OCI-M2 (cell line): ENCODE results near the gene ZNRF2.
"Not testable (repeated sequence)": the region's sequence is repeated elsewhere in the genome, so short reads cannot be mapped to it uniquely, and the experiment has no call there.

Experiments
- DNase-seq: peaks from one replicate; lab custom pipeline; 2025; ENCODE audit not compliant: unreplicated experiment; lab: John Stamatoyannopoulos, UW

Gene ZNRF2

DNA sequence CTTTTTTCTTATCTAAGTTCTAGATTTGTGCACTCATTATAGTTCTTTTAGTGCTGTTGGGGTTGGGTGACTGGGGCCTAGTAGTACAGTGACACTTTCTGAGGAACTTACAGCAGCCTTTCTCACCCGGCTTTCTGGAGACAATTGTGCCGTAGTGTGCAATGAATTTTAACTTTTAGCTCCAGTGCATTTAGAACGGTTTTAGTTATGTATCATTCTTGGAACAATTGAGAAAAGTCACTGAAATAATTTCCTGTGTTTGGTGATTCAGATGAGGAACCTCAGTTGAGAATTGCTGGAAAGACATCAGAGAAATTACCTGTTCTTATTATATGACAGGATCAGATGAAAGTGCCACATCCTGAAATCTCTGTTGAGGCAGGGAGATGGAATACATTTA, 3.2 kb downstream of the ZNRF2 start:
- not testable (repeated sequence) for DNase-seq

DNA sequence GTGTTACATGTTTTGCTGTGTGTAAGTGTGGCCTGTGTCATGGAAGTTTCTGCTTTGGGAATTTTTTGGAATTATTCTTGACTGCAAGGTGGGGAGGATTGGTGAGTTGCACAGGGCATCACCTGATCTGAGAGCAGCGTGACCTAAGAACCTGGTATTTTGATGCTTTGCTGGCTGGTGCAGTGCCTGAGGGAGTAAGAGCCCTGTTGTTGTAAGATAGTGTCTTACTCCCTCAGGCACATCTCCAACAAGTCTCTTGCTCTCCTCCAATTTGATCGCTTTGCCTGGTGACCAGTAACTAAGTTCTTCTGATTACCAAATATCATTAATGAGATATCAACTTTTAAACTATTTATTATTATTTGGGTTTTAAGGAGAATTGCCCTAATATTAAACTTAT, 5.2 kb downstream of the ZNRF2 start:
- not testable (repeated sequence) for DNase-seq

DNA sequence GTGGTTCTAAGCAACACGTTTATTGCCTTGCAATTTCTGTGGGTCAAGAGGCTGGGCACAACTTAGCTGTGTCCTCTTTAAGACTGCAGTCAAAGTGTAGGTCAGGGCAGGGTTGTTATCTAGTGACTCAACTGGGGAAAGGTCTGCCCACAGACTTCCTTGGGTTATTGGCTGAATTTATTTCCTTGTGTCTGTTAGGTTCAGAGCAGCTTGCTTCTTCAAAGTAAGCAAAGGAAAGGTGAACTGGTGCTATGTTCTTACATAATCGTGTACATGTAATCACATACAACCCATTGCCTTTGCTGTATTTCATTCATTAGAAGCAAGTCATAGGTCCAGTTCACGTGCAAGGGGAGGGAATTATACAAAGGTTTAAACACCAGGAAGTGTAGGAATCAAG, 5.9 kb downstream of the ZNRF2 start:
- DNase-seq: not testable (repeated sequence)

DNA sequence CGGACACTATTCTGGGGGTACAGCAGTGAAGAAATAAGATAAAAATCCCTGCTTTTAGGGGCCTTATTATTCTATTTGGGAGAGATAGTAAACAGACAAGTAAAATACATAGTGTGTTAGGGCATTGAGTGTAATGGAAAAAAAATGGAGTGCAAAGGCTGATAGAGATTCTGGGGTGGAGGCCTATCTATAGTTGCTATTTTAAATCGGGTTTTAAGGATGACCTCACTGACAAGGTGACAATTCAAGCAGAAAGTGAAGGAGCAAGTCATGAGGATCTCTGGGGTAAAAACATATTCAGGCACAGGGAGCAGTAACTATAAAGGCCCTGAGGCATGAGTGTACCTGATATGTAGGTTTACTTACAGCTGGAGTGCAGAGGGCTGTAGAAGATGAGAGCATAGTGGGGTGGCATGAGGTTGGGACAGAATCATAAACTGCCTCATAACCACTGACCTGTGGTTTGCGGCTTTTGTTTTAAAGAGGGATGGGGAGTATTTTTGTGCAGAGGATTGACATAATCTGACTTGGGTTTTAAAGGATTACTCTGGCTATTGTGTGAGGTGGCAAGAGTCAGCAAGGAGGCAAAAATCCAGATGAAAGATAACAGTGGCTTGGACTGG, 8.1 kb downstream of the ZNRF2 start:
- DNase-seq: not testable (repeated sequence)

DNA sequence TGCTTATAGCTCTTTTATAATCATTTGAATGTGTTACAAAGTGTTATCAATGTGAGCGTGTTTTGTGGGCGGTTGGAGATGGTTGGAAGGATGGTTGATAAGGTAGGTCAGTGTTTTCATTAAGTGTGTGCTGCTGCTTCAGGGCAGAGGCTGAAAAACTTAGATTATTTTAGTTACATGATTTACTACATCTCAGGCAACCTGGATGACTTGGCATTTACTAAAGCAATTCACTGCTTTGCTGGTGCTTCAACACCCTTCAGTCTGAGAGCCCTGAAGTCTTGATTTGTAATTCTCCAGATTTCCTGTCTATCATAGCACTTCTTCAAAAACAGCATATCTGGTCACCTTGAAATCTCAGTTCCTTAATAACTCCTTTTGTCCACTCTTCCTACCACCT, 11.9 kb downstream of the ZNRF2 start:
- DNase-seq: not testable (repeated sequence)

DNA sequence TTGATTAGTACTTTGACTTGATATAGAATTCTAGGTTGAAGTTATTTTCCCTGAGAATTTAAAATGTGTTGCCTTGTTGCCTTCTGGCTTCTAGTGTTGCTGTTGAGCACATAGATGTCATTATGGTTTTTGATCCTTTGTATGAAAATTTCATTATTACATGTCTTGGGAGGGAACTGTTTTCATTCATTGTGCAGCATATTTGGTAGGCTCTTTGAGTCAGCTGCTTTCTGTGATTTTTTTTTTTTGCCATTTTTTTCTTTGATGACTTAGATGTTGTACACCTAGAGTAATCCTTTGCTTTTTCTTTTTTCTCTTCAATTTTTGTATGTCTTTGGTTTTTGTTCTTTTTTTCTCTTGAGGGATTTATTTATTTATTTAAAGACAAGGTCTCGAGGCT, 13.1 kb downstream of the ZNRF2 start:
- DNase-seq: not testable (repeated sequence)

DNA sequence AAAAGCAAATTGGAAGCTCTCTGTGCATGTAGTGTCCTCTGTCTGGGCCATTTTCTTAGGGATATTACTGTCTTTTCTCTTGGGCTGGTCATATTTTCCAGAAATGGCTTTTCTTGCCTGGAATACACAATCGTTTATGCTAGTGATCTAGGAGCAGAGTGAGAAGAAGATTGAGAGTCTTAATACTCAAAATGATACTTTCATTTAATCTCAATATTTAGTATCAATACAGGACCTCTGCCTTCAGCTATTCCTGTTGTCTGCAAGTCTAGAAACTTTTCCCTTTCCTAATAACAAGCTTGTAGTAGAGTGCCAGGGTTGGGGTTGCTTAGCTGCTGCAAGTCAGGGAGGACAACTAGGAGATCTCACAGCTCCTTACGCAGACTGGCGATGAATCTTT, 14.0 kb downstream of the ZNRF2 start:
- DNase-seq: not testable (repeated sequence)

DNA sequence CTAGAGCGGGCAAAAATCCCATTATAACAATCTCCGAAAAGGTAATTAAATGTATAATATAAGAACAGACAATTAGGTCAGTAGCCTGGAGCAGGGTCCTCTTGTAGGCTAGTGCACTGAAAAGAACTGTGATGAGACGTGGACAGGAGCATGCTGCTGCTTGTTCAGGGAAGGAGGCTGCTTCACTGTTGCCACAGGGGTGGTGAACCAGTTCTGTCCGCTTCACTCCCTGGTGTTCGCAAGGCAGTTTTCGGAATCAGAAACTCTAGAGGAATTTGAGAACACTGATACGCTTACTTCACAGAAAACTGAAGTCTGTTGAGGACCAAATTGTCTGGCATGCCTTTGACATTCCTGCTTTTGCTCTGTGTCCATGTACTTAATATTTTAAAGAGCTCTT, 17.4 kb downstream of the ZNRF2 start:
- no peak for DNase-seq

DNA sequence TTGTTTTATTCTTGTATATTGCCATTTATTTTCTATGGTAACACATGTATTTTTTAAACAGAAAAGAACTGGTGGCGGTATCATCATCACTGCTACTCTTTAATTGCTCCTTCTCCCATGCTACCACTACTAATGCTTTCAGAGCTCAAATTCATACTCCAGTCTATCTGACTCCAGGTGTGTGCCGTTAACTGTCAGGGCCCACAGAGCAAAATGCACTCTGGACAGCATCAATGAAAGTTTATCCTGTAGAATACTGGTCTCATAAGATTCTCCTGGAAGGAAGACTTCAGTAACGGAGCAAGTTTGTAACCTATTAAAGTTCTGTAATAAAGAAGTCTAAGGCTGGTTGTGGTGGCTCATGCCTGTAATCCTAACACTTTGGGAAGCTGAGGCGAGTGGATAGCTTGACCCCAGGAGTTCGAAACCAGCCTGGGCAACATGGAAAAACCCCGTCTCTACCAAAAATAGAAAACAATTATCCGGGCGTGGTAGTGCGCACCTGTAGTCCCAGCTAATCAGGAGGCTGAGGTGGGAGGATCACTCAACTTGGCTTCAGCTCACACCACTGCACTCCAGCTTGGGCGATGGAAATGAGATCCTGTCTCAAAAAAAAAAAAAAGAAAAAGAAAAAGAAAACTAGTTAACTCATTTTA, 18.4 kb downstream of the ZNRF2 start:
- DNase-seq: no peak

DNA sequence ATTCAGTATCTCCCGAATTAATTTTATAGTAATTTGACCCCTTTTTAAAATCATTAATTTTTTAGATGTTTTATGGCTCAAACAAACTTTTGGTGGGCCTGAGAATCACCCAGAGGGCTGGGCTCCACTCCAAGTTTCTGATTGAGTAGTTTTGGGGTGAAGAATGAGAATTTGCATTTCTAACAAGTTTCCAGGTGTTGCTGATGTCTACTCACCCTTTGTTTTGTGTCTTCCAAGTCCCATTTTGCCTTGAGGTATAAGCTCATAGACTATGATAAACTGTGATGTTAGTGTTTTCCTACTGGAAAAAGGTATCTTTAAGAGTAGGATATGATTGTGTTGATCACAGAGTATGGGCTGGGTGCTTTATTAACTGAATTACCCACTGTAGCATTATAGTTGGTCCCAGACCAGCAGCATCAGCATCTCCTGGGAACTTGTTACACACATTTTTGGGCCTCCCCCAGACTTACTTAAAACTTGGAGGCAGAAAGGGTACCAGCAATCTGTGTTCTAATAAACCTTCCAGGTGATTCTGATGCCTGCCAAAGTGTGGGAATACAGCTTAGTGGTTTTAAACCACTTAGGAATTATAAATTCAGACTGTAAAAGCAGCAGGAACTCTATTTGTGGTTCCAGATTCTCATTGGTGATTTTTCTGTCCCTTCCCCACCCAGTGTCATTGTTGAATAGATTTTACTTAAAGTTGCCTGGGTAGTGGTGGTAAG, 19.1 kb downstream of the ZNRF2 start:
- DNase-seq: no peak

DNA sequence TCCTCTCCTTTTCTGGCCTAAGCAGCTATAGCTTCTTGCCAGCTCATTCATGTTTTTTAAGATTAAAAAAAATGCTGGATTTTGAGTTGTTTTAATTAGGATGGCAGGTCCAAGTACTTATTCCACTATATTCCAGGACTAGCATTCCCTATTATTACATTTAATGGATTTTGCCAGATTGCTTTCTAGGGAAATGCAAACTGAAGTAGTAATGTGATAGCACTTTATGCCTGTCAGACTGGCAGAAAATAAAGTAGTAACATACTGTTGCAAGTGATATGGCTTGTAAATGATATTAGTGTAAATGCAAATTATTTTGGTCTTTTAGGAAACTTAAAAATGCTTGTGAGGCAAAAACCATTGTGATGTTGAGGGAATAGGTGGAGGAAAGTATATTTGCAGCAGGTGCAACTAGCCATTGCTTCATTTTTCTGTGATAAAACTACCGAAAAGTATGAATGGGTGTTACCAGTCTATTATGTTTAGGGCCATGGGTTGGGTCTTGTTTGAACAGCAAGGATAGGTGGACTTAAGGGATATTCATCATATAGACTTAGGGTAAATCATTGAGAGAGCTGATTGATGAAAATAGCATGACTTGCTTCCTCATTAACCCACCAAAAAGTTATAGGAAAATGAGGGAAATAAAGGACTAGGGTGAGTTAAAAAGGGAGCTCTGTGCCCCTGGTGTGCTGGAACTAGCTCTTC, 19.9 kb downstream of the ZNRF2 start:
- no peak for DNase-seq

DNA sequence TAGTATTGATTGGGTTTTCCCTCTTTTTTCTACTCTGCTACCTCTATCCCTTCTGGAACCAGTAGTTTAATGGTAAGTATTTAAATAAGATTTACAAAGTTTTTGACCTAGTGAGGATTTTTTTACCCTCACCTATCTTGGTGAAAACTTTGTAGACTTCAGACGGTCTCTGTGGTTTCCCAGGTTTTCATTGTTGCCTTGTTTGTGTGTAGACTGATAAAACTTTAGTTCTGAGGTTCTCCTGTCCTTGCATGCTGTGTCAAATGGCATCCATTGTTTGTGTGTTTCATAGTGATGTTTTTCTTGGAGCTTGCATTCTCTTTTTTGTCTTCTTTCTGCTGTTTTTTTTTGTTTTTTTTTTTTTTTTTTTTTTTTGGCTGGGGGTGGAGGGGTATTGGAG, 22.6 kb downstream of the ZNRF2 start:
- no peak for DNase-seq

DNA sequence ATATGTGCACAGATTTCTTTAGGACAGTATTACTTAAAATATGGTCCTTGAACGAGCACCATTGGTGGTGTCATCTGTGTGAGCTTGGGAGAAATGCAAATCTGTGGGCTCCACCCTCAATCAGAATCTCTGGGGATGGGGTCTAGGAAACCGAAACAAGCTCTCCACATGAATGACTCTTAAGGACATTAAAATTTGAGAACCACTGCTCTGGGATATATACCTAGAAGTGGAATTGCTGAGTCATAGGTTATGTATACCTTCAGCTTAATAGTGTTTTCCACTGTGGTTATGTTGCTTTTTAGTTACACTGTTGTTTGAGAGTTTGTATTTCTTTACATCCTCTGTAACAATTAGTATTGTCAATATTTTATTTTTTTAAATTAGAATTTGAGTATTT, 24.0 kb downstream of the ZNRF2 start:
- DNase-seq: no peak

DNA sequence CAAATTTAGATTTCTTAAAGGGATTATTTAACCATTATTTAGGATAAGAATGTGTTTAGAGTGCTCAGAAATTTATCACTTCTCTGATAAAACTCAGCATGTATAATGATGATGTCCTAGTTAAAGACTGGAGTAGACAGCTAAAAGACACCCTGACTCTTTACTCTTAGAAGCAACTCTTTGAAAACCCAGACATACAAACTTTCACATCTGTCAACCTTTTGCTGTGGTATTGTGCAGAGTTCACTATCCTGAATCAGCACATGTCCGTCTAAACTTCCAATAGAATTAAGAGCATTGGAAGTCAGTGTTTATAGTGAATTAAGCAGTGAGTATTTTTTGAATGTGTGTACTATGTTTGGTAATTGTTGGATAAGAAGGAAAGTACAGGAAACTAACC, 24.9 kb downstream of the ZNRF2 start:
- DNase-seq: no peak

DNA sequence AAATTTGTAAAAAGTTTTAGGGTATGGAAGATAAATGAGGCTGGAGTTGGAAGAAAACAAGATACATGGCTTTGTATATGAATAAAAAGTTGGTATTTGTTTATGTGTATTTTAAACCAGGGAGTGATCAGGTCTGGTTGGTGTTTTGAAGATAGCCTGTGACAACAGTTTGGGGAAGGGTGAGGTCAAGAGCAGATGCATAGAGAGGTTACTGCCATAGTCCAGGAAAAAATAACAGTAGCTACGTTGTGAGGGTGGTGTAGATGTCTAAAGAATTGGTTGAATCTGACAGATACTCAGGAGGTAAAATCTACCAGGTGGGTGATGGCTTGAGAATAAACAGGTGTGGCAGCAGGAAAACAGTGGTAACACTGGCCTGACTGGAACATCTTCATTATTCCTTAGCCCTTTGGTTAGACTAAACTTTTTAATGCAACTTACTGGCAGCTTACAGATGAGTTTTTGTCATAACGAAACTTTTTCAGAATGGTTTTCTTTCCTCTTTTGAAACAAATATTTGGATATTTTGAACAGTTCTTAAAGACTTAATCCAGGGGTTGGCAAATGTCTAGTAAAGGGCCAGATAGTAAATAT, 25.5 kb downstream of the ZNRF2 start:
- no peak for DNase-seq

DNA sequence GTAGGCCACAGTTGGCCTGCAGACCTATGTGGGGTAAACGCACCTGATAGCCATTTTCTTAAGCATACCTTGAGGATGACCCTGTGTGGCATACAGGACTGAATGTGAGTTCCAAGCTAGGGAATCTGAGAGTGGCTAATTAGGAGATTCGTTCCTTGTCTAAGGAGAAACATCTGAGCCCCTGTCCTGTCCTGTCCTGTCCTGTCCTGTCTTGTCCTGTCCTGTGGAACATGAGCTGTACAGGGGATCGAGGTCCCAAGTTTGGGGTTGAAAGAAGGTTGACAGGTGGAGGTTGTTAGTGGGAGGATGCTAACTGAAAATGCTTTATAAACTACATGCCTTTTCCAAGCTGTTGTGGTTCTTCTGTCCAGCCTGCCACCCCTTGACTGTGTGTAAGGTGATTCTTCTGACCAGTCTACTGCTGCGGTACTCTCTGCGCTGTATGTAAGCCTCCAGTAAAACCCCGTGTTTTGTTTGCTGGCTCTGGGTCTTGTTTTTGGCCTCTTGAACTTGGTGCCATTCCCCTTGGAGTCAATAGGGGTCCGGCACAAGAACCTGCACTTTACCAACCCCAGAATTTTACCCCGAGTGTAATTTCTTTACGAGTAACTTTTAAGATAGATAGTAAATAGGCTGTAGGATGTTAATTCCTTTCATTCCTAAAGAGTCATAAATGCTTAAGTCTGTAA, 26.4 kb downstream of the ZNRF2 start:
- no peak for DNase-seq

DNA sequence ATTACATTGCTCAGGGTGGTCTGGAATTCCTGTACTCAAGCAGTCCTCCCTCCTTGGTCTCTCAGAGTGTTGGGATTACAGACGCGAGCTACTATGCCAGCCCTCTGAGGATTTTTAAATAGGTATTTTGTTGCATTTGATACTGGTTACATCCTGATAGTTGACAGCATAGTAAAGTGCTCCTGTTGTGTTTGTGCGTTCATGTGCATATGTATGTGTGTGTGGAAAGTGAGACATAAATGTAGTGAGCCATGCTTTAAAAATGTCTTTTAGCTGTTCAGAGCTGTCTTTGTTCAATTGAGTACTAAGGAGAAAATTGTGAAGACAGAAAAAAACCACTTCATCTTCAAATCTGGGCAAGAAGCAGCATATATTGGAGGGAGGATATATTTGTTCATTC, 27.8 kb downstream of the ZNRF2 start:
- DNase-seq: no peak

DNA sequence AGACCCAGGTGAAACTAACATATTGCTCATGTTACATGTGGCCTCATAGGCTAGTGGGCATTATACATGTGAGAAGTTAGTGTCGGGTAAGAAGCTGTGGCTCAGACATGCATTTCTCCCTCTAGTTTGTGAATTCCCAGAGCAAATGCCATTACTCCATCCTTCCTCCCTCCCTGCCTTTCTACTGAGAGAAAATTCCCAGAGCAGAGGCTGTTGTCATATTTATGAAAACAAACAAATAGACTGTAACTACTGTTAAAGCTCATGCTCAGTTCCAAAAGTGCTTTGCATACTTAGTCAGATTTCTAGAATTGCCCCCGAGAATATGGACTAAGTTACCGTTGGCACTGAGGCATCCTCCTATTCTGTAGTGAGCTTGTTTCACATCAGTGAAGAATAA, 29.0 kb downstream of the ZNRF2 start:
- no peak for DNase-seq

DNA sequence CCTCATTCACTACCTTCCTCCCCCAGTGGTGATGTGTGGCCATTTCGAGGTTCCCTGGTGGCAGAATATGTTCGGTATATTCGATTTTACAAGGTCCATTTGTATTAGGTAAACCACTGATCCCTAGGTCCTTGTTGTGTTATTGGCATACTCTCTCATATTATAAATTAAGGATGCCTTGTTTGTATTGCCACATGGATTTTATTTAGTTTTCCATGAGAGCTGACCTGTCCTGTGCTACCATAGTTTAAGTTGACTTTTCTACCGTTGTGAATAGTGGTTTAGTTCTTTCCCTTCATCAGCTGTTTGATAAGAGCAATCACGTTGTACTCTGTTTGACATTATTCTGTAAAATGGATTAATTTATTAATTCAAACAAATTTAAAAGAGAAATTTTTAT, 29.4 kb downstream of the ZNRF2 start:
- DNase-seq: no peak

DNA sequence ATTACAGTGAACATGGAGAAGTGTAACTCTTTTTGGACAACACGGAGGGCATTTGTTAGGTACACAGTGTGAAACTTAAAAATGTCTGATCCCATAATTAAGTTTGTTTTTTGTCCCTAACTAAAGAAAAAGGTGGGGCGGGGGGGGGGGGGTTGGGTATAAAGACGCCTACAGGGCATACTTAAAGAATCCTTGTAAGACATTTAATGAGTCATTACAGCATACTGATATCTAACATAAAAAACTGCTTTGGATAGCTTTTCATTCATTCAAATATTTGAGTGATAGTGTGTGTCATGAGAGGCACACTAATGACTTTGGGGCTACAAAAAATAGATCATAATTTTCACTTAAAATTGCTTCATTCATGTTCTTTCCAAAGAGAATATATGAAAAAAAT, 31.2 kb downstream of the ZNRF2 start:
- DNase-seq: no peak

DNA sequence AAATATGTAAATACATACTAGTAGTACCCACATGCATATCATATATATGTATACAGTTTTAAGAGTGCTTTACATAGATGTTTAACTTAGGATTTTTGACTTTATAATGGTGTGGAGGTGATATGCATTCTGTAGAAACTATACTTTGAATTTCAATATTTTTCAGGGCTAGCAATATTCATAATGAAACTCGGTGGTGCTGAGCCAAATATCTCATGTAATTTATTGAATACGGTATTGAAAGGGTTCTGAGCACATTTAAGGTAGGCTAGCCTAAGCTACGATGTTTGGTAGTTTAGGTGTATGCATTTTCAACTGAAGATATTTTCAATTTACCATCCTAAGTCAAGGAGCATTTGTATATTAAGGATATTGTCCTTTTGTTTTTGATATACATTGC, 36.0 kb downstream of the ZNRF2 start:
- DNase-seq: no peak
